Fibroblast of lung (primary cell): ENCODE data around the gene PHLDA1.

ENCODE experiments used
- EZH2 ChIP-seq: IDR thresholded peaks from 2 replicates; pipeline ENCODE4 v1.5.1; 2012; ENCODE audit warnings: low read length, control low read depth, mild to moderate bottlenecking; ENCODE audit errors: missing control alignments
- TF ChIP-seq, protein P1 (sequence below), 2 donors: IDR thresholded peaks in 1 of 2; conservative IDR thresholded peaks in 1 of 2; 1 replicate in 1 of 2; 2 replicates in 1 of 2; pipeline ENCODE4 v1.5.1; 2011 to 2012; ENCODE audit warnings: low read length in 2 of 2, control low read depth in 1 of 2, inconsistent platforms in 1 of 2, low read depth in 1 of 2, mild to moderate bottlenecking in 1 of 2

DNA sequence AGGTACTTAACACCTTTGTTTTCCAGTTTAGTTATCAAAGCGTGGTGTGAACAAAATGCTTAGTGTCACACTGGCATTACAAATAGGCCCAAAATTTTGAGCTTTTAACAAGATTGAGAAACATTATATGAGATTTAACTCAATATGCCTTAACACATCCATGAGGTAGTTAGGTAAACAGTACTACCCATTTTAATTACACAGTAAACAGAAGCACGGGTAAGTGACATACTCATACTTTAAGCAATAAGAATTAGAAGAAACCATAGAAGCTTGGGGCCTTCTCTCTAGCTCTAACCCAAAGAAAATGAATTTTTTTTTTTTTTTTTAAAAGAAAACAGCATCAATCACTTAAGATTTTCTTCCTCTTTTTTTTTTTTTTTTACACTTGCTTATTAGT, 15.5 kb upstream of the PHLDA1 start:
- TF ChIP-seq, protein P1, sequence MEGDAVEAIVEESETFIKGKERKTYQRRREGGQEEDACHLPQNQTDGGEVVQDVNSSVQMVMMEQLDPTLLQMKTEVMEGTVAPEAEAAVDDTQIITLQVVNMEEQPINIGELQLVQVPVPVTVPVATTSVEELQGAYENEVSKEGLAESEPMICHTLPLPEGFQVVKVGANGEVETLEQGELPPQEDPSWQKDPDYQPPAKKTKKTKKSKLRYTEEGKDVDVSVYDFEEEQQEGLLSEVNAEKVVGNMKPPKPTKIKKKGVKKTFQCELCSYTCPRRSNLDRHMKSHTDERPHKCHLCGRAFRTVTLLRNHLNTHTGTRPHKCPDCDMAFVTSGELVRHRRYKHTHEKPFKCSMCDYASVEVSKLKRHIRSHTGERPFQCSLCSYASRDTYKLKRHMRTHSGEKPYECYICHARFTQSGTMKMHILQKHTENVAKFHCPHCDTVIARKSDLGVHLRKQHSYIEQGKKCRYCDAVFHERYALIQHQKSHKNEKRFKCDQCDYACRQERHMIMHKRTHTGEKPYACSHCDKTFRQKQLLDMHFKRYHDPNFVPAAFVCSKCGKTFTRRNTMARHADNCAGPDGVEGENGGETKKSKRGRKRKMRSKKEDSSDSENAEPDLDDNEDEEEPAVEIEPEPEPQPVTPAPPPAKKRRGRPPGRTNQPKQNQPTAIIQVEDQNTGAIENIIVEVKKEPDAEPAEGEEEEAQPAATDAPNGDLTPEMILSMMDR (conservative IDR thresholded peaks at IDR 0.05 in 1 of 2, IDR thresholded peaks at IDR 0.05 in 1 of 2; ENCODE audit: low read depth in 1 of 2, low read length in 2 of 2): no peak
- TF ChIP-seq EZH2: no peak
